AG04450 (cell line): ENCODE measurements around the gene TSPAN15. TPM values are rescaled to one million over a fixed set of nuclear protein-coding genes. Genes with fewer than 3 reads are reported as not detected.

Experiments
- CTCF ChIA-PET: fragments of 300-600, 350-600 bp; formaldehyde crosslinking; extraction: SDS; loops from one replicate; lab custom pipeline; 2022; ENCODE audit warnings: antibody characterized with exemption, inconsistent platforms; lab: Charles Lee
- POLR2A ChIA-PET: fragments of 350-600 bp; formaldehyde crosslinking; extraction: SDS; loops from one replicate; lab custom pipeline; 2021; ENCODE audit warnings: antibody characterized with exemption, inconsistent platforms; lab: Yijun Ruan, JAX
- DNase-seq: peaks from one replicate; pipeline ENCODE4 v3.0.0-alpha.2; 2011; ENCODE audit warnings: low read depth, low spot score
- H3K27ac ChIP-seq: one replicate; pipeline ENCODE4 v1.5.1; 2012; ENCODE audit warnings: low read depth, low read length, control low read depth
- H3K27me3 ChIP-seq: one replicate; pipeline ENCODE4 v1.6.0; 2012; ENCODE audit warnings: low read length; ENCODE audit not compliant: control insufficient read depth, insufficient read depth
- H3K4me3 ChIP-seq: 2 replicates; pipeline ENCODE4 v1.5.1; 2011; ENCODE audit warnings: mild to moderate bottlenecking, low read depth, low read length, control low read depth
- H3K9me3 ChIP-seq: 2 replicates; pipeline ENCODE4 v1.5.1; 2012; ENCODE audit warnings: low read length; ENCODE audit not compliant: control insufficient read depth, insufficient read depth
- polyA plus RNA-seq: library from polyadenylated mRNA; depleted of rRNA; stranded (reverse); fragments of >200 nt; gene quantifications from 2 replicates; pipeline ENCODE4 v1.2.3, GENCODE V29; 2011
- TF ChIP-seq, protein P1 (sequence below): IDR thresholded peaks from 2 replicates; pipeline ENCODE4 v1.5.1; 2011; ENCODE audit warnings: low read depth, low read length, control low read depth, inconsistent platforms

TSPAN15 gene
- polyA plus RNA-seq, 1 experiment = 0.38 TPM

DNA sequence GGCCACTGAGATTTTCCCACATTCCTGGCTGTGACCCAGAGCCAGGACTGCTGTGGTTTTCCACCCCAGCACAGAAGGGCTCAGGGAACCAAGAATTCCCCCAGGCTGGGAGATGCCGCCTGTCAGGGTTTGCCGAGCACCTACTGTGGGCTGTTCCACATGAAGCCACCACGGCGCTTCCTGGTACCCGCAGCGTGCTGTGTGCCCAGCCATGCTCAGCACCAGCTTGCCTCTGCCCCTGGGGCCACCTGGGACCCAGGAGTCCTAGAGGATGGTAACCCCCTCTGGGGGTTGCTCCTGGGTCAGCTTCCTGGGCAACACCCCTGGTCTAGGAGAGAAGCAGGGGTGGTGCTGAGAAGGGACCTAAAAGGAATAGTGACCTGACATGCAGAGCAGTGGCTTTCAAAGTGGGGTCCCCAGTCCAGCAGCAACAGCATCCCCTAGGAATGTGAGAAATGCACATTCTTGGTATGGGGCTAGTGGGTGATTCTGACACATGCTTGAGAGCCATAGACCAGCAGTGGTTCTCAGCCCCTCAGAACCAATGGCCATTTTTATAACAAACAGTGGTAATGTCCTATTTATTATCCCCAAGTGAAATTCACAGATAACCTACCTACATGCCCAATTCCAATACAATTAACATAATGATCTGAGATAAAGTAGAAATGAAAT is 53.4 kb downstream of the TSPAN15 start:
- H3K27me3 ChIP-seq = peaks cover 35% of the 10 kb centered on the region
- H3K4me3 ChIP-seq = no peak overlapping the region
- ChIA-PET POLR2A (no interaction called here), CTCF (interaction anchor here (0.9 to 1.6 kb wide), 2 partner anchors 96 to 134 kb away, joined by 3 read pairs; no protein-coding TSS in a partner anchor)
- DNase-seq = no peak
- TF ChIP-seq, protein P1, sequence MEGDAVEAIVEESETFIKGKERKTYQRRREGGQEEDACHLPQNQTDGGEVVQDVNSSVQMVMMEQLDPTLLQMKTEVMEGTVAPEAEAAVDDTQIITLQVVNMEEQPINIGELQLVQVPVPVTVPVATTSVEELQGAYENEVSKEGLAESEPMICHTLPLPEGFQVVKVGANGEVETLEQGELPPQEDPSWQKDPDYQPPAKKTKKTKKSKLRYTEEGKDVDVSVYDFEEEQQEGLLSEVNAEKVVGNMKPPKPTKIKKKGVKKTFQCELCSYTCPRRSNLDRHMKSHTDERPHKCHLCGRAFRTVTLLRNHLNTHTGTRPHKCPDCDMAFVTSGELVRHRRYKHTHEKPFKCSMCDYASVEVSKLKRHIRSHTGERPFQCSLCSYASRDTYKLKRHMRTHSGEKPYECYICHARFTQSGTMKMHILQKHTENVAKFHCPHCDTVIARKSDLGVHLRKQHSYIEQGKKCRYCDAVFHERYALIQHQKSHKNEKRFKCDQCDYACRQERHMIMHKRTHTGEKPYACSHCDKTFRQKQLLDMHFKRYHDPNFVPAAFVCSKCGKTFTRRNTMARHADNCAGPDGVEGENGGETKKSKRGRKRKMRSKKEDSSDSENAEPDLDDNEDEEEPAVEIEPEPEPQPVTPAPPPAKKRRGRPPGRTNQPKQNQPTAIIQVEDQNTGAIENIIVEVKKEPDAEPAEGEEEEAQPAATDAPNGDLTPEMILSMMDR = no peak
- H3K27ac ChIP-seq = no peak overlapping the region
- H3K9me3 ChIP-seq = no peaks in the 10 kb centered on the region

DNA sequence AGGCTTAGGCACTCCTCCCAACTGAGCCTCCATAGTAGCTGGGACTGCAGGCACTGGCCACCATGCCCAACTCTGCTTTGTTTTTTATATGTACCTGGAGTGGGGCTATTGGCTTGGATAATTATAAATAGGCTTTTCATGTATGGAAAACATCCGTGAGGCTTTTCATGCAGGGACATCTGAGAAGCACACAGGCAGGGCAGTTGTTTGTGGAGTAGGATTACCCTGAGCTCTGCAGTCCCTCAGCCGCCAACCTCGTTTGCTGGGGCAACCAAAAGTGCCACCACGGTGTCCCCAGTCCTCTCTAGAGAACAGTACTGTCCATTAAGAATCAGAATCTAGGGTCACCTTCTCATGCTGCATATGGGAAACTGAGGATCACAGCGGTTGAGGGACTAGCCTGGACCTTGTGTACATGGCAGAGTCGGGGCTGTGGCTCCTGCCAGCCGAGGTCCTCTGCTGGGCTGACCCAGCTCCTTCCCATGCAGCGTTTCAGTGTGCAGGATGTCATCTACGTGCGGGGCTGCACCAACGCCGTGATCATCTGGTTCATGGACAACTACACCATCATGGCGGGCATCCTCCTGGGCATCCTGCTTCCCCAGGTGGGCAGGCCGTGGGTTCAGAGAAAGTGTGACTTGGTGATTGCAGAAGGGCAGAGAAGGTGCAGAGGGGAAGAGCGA is 54.5 kb downstream of the TSPAN15 start:
- H3K27me3 ChIP-seq = peaks cover 33% of the 10 kb centered on the region
- ChIA-PET CTCF (interaction anchor here (1.0 kb wide), 1 partner anchor 9 kb away, joined by 4 read pairs; no protein-coding TSS in a partner anchor), POLR2A (no interaction called here)
- DNase-seq = no peak
- H3K9me3 ChIP-seq = no peaks in the 10 kb centered on the region
- H3K27ac ChIP-seq = no peak overlapping the region
- TF ChIP-seq, protein P1 = no peak
- H3K4me3 ChIP-seq = no peak overlapping the region

DNA sequence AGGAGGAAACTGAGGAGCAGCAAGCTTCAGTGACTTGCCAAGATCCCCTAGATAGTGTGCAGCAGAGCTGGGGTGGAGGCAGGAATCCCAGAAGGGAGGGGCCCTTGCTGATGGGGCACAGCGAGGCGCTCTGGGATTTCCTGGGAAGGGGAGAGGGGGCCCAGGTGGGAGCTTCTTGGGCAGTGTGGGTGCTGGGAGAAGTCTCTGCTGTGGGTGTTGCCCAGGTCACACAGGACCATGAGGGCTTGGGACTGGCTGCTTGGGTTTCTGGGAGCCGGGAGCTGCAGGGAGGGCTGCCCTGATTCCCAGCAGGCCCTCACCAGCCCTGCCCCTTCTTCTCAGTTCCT is 55.2 kb downstream of the TSPAN15 start:
- ChIA-PET CTCF (interaction anchor here (1.4 to 1.6 kb wide), 3 partner anchors 9 to 99 kb away, joined by 5 to 9 read pairs (median 8); no protein-coding TSS in a partner anchor), POLR2A (no interaction called here)
- Histone ChIP-seq H3K27me3 (peaks cover 26% of the 10 kb centered on the region), H3K27ac (no peak overlapping the region), H3K4me3 (no peak overlapping the region), H3K9me3 (no peaks in the 10 kb centered on the region)
- TF ChIP-seq, protein P1 = no peak
- no peak for DNase-seq

DNA sequence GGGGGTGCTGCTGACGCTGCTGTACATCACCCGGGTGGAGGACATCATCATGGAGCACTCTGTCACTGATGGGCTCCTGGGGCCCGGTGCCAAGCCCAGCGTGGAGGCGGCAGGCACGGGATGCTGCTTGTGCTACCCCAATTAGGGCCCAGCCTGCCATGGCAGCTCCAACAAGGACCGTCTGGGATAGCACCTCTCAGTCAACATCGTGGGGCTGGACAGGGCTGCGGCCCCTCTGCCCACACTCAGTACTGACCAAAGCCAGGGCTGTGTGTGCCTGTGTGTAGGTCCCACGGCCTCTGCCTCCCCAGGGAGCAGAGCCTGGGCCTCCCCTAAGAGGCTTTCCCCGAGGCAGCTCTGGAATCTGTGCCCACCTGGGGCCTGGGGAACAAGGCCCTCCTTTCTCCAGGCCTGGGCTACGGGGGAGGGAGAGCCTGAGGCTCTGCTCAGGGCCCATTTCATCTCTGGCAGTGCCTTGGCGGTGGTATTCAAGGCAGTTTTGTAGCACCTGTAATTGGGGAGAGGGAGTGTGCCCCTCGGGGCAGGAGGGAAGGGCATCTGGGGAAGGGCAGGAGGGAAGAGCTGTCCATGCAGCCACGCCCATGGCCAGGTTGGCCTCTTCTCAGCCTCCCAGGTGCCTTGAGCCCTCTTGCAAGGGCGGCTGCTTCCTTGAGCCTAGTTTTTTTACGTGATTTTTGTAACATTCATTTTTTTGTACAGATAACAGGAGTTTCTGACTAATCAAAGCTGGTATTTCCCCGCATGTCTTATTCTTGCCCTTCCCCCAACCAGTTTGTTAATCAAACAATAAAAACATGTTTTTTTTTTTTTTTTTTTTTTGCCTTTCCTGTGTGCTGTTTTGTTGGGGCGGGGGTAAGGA is 55.8 kb downstream of the TSPAN15 start:
- TF ChIP-seq, protein P1 = no peak
- ChIA-PET POLR2A (no interaction called here), CTCF (interaction anchor here (0.6 to 1.6 kb wide), 16 partner anchors 8 to 272 kb away, joined by 3 to 15 read pairs (median 4); no protein-coding TSS in a partner anchor)
- no peaks in the 10 kb centered on the region for H3K9me3 ChIP-seq
- H3K4me3 ChIP-seq = no peak overlapping the region
- H3K27ac ChIP-seq = no peak overlapping the region
- DNase-seq = no peak
- peaks cover 27% of the 10 kb centered on the region for H3K27me3 ChIP-seq
